ENCODE data around the gene CSF3. TPM values are rescaled to one million over a fixed set of nuclear protein-coding genes. Genes with fewer than 3 reads are reported as not detected.

The CSF3 gene
- total RNA-seq, 1 experiment from 2014 or later, result not detected

- in situ Hi-C loops (cut with HindIII; ENCODE audit: low pct_unique_long_range_greater_than_20kb, low sequenced_read_pairs), result no loop called here
Measured at GRCh38 chr17:40022497-40022896, 7.3 kb downstream of the CSF3 start.

GRCh38 chr17:40022961-40023541 lies 7.8 kb downstream of the CSF3 start:
- CTCF ChIA-PET, result interaction anchor here (0.6 to 0.9 kb wide), 2 partner anchors 76 to 83 kb away, joined by 4 to 8 read pairs; no protein-coding TSS in a partner anchor
- in situ Hi-C loops (cut with HindIII; ENCODE audit: low pct_unique_long_range_greater_than_20kb, low sequenced_read_pairs), result no loop called here

More at GRCh38 chr17:40022497-40022896, 7.3 kb downstream of the CSF3 start:
- DNase-seq (ENCODE audit: low read depth, low spot score) (no peak), ATAC-seq (no peak)
- no TSS peak for BruUV-seq (replicated peaks)
- no peaks in the 10 kb centered on the region for H3K27me3 ChIP-seq (ENCODE audit: control insufficient read depth, insufficient read depth, low read length)
- ChIA-PET POLR2A (no interaction called here), CTCF (interaction anchor here (0.6 to 1.5 kb wide), 5 partner anchors 11 to 100 kb away, joined by 3 to 8 read pairs (median 4); no protein-coding TSS in a partner anchor)
- no peak overlapping the region for H3K27ac ChIP-seq (ENCODE audit: low read length)
- TF ChIP-seq POLR2AphosphoS5 (IDR thresholded peaks at IDR 0.05; ENCODE audit: low read depth, low read length) (no peak), SIN3A (IDR thresholded peaks at IDR 0.05; ENCODE audit: borderline replicate concordance, insufficient read depth, low read depth, low read length) (no peak)
- TF ChIP-seq, protein P1, sequence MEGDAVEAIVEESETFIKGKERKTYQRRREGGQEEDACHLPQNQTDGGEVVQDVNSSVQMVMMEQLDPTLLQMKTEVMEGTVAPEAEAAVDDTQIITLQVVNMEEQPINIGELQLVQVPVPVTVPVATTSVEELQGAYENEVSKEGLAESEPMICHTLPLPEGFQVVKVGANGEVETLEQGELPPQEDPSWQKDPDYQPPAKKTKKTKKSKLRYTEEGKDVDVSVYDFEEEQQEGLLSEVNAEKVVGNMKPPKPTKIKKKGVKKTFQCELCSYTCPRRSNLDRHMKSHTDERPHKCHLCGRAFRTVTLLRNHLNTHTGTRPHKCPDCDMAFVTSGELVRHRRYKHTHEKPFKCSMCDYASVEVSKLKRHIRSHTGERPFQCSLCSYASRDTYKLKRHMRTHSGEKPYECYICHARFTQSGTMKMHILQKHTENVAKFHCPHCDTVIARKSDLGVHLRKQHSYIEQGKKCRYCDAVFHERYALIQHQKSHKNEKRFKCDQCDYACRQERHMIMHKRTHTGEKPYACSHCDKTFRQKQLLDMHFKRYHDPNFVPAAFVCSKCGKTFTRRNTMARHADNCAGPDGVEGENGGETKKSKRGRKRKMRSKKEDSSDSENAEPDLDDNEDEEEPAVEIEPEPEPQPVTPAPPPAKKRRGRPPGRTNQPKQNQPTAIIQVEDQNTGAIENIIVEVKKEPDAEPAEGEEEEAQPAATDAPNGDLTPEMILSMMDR (IDR thresholded peaks at IDR 0.05), result no peak
- H3K4me3 ChIP-seq (ENCODE audit: low read depth in 2 of 2, low read length in 2 of 2), result no peak overlapping the region
- H3K9me3 ChIP-seq (ENCODE audit: control insufficient read depth, insufficient read depth, low read depth, low read length), result no peaks in the 10 kb centered on the region
- no peaks in the 10 kb centered on the region for H3K36me3 ChIP-seq (ENCODE audit: control insufficient read depth, insufficient read depth, low read length)
- intact Hi-C loops (cut with micrococcal nuclease; ENCODE audit: unreplicated experiment), result no loop called here
- peaks cover 12% of the 10 kb centered on the region for H3K4me1 ChIP-seq (ENCODE audit: control insufficient read depth, insufficient read depth, low read length)

GRCh38 chr17:40023590-40024292 lies 8.5 kb downstream of the CSF3 start:
- BruUV-seq (replicated peaks), result no TSS peak
- Histone ChIP-seq H3K27me3 (ENCODE audit: control insufficient read depth, insufficient read depth, low read length) (no peaks in the 10 kb centered on the region), H3K4me3 (ENCODE audit: low read depth in 2 of 2, low read length in 2 of 2) (no peak overlapping the region), H3K36me3 (ENCODE audit: control insufficient read depth, insufficient read depth, low read length) (no peaks in the 10 kb centered on the region), H3K4me1 (ENCODE audit: control insufficient read depth, insufficient read depth, low read length) (peaks cover 12% of the 10 kb centered on the region), H3K27ac (ENCODE audit: low read length) (no peak overlapping the region), H3K9me3 (ENCODE audit: control insufficient read depth, insufficient read depth, low read depth, low read length) (no peaks in the 10 kb centered on the region)
- ChIA-PET POLR2A (interaction anchor here (0.6 kb wide), 1 partner anchor 64 kb away, joined by 7 read pairs; no protein-coding TSS in a partner anchor), CTCF (interaction anchor here (0.6 to 0.7 kb wide), 2 partner anchors 11 to 58 kb away, joined by 3 to 5 read pairs; no protein-coding TSS in a partner anchor)
- in situ Hi-C loops (cut with HindIII; ENCODE audit: low pct_unique_long_range_greater_than_20kb, low sequenced_read_pairs) (no loop called here), intact Hi-C loops (cut with micrococcal nuclease; ENCODE audit: unreplicated experiment) (no loop called here)
- no peak for TF ChIP-seq REST (IDR thresholded peaks at IDR 0.05; ENCODE audit: insufficient read depth in 1 of 2, low read depth in 2 of 2, low read length in 1 of 2)
- no peak for TF ChIP-seq SIN3A (IDR thresholded peaks at IDR 0.05; ENCODE audit: borderline replicate concordance, insufficient read depth, low read depth, low read length)
- TF ChIP-seq, protein P1 (IDR thresholded peaks at IDR 0.05), result no peak
- no peak for TF ChIP-seq TCF7L2 (IDR thresholded peaks at IDR 0.05; ENCODE audit: low read depth, low read length)
- no peak for TF ChIP-seq POLR2AphosphoS5 (IDR thresholded peaks at IDR 0.05; ENCODE audit: low read depth, low read length)
- DNase-seq (ENCODE audit: low read depth, low spot score) (no peak), ATAC-seq (no peak)

More at GRCh38 chr17:40022961-40023541, 7.8 kb downstream of the CSF3 start:
- H3K4me1 ChIP-seq (ENCODE audit: control insufficient read depth, insufficient read depth, low read length), result peaks cover 12% of the 10 kb centered on the region
- TF ChIP-seq TCF7L2 (IDR thresholded peaks at IDR 0.05; ENCODE audit: low read depth, low read length), result no peak
- ATAC-seq (no peak), DNase-seq (ENCODE audit: low read depth, low spot score) (no peak)
- BruUV-seq (replicated peaks), result no TSS peak
- POLR2A ChIA-PET, result no interaction called here
- H3K27ac ChIP-seq (ENCODE audit: low read length), result no peak overlapping the region
- H3K4me3 ChIP-seq (ENCODE audit: low read depth in 2 of 2, low read length in 2 of 2), result no peak overlapping the region
- no peaks in the 10 kb centered on the region for H3K36me3 ChIP-seq (ENCODE audit: control insufficient read depth, insufficient read depth, low read length)
- intact Hi-C loops (cut with micrococcal nuclease; ENCODE audit: unreplicated experiment), result no loop called here
- no peaks in the 10 kb centered on the region for H3K9me3 ChIP-seq (ENCODE audit: control insufficient read depth, insufficient read depth, low read depth, low read length)
- H3K27me3 ChIP-seq (ENCODE audit: control insufficient read depth, insufficient read depth, low read length), result no peaks in the 10 kb centered on the region
